ENCODE results near the gene LIMS4.
"Not testable (repeated sequence)": the region's sequence is repeated elsewhere in the genome, so short reads cannot be mapped to it uniquely, and the experiment has no call there.

DNA sequence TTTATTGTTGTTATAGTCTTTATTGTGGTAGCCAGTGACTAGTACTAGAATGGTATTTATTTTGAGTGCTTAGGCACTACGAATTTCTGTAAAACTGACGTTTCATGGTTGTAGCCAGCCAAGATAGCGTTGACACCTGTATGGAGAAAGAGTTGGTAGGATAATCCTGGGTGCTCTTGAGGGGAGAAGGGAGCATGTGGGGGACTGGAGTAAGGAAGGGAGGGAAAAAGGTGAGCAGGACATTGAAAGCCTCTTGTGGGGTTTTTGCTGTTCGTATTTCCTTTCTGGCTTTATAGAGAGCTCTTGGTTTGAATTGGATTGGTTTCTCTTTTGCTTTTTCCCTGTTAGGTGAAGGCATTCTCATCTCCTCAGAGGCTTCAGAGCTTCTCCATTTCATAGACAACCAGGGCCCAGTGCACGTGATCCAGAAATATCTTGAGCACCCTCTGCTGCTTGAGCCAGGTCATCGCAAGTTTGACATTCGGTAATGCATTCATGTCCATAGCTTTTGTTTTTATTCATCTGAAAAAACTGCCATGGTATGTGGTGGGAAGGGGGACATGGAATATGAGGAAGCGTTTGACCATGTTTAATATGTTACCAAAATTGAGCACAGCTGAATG, 27.2 kb upstream of the LIMS4 start:
- TF ChIP-seq POLR2A, CTCF (IDR thresholded peaks at IDR 0.05): not testable (repeated sequence)

Measured in gastroesophageal sphincter (tissue), 3 donors.